Medulla oblongata (tissue), 1 donor: ENCODE data around the gene UCK2.
A peak's percentile ranks its signal among the peaks of the same experiment; 100 is the strongest.

Experiments
- DNase-seq: peaks from one replicate; pipeline ENCODE4 v3.0.0-alpha.2; 2015; ENCODE audit errors: extremely low spot score

Gene UCK2

DNA sequence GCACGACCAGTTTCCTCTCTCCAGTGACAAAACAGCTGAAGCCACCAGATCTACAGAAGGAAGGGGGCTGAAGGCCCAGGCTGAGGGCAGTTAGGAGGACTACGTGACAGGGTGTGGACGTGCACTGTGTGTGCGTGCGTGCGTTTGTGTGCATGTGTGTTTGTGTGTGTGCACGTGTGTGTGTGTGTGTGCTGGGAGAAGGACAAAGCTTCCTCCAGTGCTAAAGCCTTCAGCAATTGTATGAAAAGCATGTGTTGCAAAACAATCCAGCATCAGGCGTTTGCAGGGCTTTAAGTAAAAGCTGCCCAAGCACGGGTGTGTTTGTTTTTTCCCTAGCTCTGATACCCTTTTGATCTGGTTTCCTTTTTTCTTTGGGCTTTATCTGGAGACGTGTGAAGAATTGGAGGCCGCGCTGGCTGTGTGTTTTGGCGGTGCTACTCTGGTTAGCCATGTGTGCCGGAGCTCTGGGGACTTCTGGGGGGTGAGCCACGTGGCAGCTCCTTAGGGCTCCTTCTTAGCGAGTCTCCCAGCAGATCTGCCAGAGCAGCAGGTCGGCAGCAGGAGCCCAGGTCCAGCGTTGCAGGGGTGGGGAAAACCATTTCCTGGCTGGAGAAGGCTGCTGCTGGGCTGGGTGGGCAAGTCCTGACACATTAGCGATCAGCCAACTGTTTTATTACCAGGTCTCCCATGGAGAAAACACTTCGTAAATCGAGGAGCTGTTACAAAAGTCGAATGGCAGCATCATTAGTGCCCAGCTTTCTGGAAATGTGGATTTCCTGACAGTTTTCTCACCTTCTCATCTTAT lies 73.4 kb downstream of the UCK2 start:
- no peak for DNase-seq

DNA sequence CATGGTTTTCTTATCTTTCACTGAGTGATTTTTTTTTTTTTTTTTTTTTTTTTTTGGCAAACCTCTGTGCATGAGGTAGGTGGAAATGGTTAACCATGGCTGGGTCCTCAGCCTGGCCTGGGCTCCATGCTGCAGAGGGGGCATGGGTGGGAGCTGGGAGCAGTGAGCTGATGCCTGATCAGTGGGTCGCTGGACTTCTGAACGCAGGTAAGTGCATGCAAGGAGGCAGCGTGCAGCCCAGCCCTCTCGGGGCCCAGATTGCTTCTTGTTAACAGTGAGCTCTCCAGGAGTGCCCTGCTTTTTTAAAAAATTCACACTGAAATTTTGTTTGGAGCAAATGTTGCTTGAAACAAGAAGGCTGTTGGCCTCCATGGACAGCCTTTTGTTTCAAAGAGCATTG lies 75.2 kb downstream of the UCK2 start:
- no peak for DNase-seq

DNA sequence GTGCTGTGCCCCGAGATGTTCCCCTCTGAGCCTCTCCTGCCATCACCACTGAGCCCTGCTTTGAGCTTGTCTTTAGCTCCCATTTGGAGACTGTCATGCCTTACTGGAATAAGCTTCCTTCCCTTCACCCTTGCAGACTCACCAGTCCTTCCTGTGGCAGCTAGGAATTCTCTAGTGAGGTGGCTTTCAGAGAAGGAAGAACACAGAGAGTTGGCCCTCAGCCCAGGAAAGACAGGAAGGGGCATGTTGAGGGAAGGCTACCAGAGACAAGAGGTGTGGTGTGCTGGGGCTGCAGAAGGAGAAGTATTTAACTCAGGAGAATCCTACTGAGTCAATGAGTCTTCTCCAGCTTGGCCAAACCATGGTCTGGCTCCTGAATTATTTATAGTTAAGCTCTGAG lies 76.3 kb downstream of the UCK2 start:
- no peak for DNase-seq

DNA sequence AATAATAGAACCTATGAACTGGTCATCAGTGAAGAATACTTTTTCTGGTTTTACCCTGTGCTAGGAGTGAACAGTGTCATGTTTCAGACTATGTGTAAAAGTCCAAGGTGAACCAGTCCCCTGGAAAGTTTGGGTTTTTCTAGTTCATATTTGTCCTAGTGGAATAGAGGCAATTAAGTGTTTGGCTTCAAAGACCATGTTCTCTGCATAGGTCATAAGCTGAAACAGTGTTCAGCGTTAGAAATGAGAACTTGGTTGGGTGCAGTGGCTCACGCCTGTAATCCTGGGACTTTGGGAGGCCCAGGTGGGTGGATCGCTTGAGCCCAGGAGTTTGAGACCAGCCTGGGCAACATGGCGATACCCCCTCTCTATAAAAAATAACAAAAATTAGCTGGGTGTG lies 77.5 kb downstream of the UCK2 start:
- no peak for DNase-seq

DNA sequence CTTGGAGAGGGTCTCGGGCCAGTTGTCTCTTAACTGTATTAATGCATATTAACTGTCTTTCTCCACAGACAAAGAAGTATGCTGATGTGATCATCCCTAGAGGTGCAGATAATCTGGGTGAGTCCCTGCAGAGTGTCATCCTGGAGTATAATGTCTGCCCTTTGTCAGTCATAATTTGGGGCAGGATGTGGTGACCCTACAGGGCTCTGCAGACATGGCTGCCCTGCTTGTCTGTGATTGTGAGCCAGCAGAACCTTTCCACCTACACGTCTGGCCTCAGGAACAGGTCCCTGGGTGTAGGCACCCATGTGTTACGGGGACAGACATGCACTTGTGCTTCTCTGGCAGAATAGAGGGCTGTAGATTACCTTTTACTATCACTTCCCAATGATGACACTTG lies 78.4 kb downstream of the UCK2 start:
- DNase-seq = no peak

DNA sequence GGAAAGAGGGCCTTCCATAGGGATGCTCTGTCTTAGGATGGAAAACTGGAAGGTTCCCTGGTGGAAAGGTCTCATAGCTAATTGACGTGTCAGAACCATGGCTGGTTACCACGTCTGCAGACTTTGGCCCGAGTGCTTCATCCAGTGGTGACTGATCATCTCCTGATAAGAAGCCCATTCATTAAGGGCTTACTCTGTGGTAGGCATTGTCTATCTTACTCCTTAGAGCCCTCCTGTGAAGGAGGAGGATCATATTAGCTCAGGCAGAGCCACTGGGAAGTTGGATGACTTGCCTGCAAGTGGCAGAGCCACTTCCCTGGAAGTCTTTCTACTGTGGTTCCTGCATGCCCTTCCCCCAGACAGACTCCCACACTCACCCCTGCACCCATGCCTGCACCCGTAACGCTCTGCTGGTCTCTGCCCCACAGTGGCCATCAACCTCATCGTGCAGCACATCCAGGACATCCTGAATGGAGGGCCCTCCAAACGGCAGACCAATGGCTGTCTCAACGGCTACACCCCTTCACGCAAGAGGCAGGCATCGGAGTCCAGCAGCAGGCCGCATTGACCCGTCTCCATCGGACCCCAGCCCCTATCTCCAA lies 79.9 kb downstream of the UCK2 start:
- no peak for DNase-seq

DNA sequence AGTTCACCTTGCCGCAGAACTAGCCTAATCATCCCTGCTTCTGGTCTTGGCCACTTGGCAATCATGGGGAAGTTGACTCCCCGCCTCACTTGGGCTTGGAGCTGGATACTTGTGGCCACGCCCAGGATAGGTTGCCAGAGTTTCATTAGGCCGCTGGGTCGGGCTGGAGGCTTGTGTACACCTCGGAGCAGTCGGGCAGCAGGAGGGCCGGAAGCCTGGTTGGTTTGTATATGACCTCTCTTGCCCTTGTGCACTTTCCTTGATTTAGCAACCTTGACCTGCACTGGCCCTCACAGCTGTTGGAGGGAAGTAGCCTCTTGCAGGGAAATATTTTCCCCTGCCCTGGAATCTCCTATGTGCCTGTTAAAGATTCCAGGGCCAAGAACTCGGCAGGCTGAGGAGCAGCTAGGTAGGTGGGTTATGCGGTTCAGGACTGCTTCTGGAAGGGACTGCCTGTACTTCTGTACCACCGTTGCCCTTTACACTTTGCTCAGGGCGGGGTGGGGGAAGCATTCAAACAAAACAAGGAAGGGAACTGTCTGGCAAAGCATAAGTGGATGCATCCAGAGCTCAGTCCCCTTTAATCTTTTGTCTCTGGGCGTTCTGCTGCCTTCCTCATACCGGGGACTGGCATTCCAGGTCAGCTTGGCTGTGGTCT lies 83.5 kb downstream of the UCK2 start:
- DNase-seq = no peak

DNA sequence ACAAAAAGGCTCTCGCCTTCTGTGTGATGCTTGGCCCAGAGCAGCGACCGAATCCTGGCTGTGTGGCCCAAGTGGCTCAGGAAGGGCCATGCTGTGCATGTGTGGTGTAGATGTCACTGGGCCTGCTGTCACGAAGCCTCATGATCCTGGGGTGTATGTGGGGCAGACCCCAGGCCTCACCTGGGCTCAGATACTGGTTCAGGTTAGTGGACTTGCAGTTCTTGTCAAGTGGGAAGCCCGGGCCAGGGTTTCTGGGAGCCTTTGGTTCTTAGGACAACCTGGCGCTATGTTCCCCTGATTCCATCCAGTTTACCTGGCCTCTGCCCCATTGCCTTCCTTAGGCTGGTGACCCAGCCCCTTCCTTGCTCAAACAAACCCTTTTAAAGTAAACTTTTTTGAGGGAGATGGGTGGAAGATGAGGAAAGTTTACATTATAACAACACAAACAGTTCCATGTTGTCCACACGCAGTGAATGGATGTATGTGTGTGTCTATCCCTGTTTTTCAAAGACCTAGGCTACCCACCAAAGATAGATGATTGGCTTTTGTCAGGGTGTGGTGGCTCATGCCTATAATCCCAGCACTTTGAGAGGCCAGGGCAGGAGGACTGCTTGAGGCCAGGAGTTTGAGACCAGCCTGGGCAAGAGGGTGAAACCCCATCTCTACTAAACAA lies 84.3 kb downstream of the UCK2 start:
- no peak for DNase-seq

DNA sequence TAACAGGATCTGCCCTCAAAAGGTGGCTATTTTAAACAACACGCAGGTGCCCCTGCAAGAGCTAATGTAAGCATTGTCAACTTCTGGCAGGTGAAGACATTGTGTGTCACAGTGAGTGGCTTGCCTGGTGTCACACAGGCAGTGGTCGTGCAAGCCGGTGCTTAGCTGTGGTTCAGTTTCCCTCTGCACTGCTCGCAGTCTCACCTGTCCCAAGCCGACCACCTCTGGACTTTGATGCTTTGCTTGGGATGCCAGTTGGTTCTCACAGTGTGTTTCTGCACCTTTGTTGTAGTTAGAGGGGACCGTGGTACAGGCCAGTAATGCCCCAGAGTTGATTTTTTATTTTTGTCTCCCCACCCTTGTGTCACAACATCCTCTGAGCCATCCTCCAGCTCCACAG lies 85.2 kb downstream of the UCK2 start:
- no peak for DNase-seq

DNA sequence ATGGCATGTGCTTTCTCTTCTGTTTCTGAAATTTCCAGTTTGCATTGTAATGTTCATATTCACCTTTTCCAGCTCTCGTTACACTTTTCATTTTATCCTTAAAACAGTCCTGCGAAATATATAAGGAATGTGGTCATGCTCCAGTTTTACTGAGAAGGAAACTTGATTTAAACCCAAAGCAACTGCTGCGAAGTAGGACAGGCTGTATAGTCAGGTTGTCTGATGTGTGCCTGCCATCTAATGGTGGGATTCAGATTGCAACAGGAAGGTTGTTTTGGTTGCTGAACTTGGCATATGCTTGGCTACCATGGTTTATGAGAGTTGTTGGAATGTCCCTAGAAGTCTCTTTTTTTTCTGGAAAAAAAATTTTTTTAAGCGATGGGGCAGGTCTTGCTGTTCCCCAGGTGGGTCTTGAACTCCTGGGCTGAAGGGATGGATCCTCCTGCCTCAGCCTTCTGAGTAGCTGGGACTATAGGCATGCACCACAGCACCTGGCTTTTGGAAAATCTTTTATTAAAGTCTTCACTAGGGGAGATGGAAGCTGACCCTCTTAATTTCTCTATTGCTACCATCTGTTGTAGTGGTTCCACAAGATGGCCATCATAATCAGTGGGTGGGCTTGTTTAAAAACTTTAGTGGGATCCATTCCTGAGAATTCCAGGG lies 86.9 kb downstream of the UCK2 start:
- DNase-seq = peak; percentile 92

DNA sequence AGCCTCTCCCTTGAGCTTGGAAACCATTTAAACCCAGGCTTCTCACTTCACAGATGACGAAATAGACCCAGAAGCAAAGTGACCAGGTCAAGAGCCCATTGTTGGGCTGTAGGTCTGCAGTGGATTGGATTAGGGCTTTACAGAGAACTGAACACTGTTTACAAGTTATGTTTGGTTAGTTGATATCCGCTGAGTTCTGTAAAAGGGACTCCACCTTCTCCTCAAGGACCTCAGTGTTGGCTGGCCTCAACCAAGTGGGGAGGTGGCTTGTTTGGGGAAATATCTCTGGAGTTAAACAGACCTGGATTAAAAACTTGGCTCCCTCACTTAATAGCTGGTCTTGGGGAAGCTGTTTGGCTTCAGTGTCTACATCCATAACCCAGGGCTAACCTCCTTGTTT lies 88.1 kb downstream of the UCK2 start:
- DNase-seq = no peak

DNA sequence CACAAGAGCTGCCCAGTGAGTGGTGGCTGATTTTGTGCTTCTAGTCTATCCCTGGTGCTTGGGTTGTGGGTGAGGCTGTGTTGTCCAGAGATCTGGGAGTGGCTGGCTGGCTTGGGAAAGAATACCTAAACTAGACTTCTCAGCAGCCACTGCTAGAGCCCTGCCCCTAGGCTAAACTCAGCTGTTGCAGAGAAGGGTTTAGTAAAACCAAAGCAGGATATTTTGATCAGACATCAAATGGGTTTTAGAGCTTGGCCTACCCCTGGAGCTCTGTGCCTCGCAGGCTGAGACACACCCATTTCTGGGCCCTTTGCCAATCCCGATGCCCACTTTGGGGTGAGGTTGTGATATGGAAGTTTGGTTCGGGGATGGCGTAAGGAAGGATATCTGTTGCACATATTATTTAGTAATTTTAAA lies 88.5 kb downstream of the UCK2 start:
- no peak for DNase-seq

DNA sequence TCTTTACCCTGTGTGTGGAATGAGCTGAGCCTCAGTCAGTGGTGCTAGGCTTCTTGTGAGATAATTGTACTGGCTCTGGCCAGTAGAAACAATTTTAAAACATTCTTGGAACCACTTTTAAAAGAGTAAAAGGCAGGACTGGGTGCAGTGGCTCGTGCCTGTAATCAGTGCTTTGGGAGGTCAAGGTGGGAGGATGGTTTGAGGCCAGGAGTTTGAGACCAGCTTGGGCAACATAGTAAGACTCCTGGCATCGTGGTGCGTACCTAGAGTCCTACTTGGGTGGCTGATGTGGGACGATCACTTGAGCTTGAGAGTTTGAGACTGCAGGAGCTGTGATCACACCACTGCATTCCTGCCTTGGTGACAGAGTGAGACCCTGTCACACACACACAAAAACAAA lies 89.8 kb downstream of the UCK2 start:
- no peak for DNase-seq

DNA sequence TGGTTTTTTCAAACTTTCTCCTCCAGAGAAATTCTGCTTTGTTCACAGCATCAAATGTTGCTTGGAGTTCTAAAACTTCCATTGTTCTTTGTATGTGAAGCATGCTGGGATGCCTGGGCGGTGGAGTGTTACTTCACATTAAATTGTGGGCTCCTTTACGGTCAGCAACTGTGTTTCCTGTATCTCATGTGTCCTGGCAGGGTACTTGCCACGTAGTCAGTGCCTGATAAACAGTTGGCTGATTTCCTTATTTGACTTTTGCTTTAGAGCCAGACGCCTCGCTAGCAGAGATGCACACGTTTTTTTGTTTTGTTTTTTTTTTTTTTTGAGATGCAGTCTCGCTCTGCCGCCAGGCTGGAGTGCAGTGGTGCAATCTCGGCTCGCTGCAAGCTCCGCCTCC lies 96.7 kb downstream of the UCK2 start:
- DNase-seq = no peak

DNA sequence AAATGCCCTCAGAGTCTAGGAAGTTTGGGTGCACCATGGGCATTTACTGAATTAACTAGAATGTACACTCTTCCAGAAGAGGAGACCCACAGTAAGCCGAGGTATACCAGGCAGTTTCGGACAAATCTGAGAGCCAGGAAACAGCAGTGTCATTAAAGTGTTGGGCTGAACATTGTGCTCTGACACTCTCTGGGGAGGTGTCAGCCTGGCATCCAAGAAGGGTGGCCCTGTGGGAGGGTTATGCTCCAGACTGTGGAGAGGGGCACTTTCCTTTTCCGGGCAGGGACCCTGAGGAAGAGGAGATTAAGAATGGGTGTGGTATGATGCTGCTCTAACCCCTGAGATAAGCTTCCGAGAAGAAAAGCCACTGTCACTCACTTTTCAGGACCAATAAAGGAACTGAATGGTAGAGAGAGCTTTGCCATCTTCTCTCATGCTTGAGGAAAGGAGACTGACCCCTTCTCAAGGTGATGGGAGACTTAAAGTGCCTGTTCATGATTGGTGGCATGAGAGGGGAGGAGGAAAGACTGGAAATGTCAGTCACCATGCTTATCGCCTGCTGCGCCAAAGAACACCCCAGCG lies 98.2 kb downstream of the UCK2 start:
- DNase-seq = no peak

DNA sequence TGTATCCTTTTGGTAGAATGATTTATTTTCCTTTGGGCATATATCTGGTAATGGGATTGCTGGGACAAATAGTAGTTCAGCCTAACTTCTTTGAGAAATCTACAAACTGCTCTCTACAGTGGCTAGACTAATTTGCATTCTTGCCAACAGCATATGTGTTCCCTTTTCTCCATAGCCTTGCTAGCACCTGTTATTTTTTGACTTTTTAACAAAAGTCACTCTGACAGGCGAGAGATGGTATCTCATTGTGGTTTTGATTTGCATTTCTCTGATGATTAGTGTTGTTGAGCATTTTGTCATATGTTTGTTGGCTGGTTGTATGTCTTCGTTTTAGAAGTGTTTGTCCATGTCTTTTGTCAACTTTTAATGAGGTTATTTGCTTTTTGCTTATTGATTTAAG lies 99.8 kb downstream of the UCK2 start:
- DNase-seq = no peak

DNA sequence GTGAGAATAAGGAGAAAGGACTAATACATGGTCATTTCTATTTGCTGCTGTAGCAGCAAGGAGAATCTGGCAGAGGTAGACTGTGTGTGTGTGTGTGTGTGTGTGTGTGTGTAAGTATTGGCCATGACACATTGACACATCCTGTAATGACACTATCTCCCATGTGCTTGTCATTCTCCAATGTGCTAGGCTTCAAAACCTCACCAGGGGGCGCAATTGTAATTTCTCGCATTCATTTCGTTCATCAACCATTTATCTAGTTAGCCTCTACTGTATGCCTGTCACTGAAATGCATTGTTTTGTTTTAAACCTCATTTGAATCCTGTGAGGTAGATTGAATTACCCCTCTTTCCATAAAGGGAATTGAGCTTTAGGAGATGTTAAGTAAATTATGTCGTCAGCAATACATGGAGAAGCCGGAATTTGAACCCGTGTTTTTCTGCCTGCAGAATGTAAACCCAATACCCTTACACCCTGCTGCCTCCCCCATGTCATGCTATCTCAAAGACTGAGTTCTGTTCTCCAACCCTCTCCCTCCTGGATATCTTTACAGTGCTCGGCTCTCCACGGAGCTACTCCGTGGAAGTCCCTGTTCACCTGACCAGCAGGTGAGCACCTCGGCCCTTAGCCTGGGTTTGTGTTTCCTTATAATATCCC lies 100.8 kb downstream of the UCK2 start:
- peak; percentile 75 for DNase-seq

DNA sequence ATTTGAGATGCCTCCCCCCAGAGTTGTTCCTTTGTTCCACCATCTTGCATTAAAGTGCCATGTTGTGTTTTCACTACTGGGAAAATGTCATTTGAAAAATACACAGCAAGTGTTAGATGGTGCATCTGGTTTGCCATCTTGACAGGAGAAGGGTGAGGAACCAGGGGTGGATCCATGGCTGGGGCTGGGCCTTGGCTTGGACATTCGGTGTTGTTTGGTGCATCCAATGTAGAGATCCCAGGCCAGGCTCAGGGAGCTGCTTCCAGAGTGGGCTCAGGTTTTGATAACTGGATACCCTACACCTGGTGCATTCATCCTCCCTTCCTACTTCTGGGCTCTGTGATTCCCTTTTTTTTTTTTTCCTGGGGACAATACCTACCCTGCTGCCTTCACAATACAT lies 103.5 kb downstream of the UCK2 start:
- DNase-seq = no peak

DNA sequence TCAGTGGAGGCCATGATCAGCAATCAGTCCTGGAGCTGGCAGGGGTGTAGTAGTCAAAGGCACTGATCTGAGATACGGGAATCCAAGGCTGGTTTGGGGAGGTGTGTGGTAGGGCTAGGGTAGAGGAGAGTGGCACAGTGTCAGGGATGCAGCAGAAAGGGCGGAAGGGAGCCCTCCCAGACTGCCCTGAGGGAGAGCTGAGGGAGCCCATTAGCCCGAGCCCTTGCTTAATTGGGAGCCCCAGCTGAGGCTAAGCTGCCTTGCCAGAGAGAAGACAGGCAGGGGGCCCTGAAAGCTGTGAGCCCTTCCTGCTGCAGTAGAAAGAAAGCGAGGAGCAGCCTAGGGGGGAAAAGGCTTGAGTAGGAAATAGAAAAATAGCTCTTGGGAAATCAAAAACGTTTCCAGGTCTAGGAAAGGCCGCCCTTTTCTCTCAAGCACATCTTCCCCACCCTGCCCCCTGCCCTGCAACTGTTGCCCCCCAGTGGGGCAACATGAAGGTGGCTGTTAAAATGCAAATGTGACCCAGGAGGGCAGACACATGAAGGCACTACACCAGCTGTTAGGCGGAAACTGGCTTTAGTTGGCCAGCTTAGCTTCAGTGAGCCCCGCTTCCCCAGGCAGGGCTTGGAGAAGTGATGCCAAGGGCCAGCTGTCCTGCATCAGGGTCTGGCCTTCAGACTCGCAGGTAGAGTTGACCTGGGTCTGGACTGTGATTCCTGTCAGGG lies 106.2 kb downstream of the UCK2 start:
- DNase-seq = no peak

DNA sequence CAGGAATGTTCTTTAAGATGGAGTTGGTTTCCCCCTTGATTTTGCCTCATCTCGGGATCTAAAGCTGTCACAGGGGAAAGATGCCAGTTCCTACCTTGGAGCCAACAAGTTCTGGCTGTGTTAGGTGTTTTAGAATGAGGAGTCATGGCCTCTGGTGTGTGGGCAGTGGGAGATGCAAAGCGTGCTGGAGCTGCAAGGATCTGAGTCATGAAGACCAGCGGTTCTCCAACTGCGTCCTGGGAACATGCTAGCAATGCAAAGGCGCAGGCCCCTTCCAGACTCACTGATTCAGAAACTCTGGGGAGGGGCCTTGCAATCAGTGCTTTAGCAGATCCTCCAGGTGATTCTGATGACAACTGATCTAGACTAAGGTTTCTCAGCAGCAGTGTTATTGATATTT lies 109.1 kb downstream of the UCK2 start:
- DNase-seq = no peak

DNA sequence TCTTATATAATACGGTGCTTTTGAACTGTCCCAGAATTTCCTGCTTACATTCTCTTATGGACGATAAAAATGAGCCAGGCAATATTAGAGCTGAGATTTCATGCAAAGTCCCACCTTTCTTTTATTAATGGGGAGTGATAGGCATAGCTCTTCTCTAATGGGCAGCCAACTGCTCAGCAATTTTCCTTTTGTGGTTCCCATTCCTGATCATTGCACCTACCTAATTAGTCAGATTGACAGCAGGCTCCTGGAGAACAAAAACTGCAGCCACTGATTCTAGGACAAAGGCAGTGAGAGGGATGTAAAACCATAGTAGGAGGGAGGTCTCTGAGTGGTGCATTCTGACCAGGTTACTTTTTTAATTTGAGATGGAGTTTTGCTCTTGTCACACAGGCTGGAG lies 110.4 kb downstream of the UCK2 start:
- DNase-seq = no peak
